CD4-positive, CD25-positive, alpha-beta regulatory T cell (primary cell): Measurements from ENCODE around the gene TP63. TPM values are rescaled to one million over a fixed set of nuclear protein-coding genes. Genes with fewer than 3 reads are reported as not detected.

ENCODE experiments used
- ATAC-seq, 2 donors: fragments of 150-1000 bp; cut with Tn5 transposase; one replicate each; pipeline ENCODE4 v1.10.0; 2021; ENCODE audit warnings: low read depth in 2 of 2, moderate number of reproducible peaks in 2 of 2, moderate library complexity in 1 of 2
- DNase-seq, 3 donors: peaks; one replicate each; pipeline versions ENCODE4 v3.0.0 to v3.0.0-alpha.2; 2012 to 2022; ENCODE audit warnings: mixed read lengths in 1 of 3
- H3K27ac ChIP-seq: one replicate; pipeline ENCODE4 v1.7.0; 2013; ENCODE audit warnings: mild to moderate bottlenecking, low read length; ENCODE audit not compliant: insufficient read depth, poor library complexity, severe bottlenecking
- H3K27me3 ChIP-seq: one replicate; pipeline ENCODE4 v1.7.0; 2013; ENCODE audit warnings: low read length; ENCODE audit not compliant: control insufficient read depth, insufficient read depth
- H3K36me3 ChIP-seq: one replicate; pipeline ENCODE4 v1.7.0; 2013; ENCODE audit warnings: mild to moderate bottlenecking, low read length, moderate library complexity; ENCODE audit not compliant: control insufficient read depth, insufficient read depth
- H3K4me1 ChIP-seq: 2 replicates; pipeline ENCODE4 v1.7.0; 2013; ENCODE audit warnings: mild to moderate bottlenecking, low read length; ENCODE audit not compliant: insufficient read depth, control insufficient read depth, poor library complexity, severe bottlenecking
- H3K4me3 ChIP-seq: one replicate; pipeline ENCODE4 v1.7.0; 2013; ENCODE audit warnings: low read depth, mild to moderate bottlenecking, low read length, moderate library complexity
- H3K9me3 ChIP-seq, 2 experiments: 1 replicate in 1 of 2; 2 replicates in 1 of 2; pipeline ENCODE4 v1.7.0; 2013; ENCODE audit warnings: low read length in 2 of 2, mild to moderate bottlenecking in 1 of 2, moderate library complexity in 1 of 2; ENCODE audit not compliant: control insufficient read depth in 2 of 2
- H3K27ac Mint-ChIP-seq, 3 donors: one replicate each; pipeline ENCODE4 v1.8.0; 2020 to 2022; ENCODE audit warnings: mild to moderate bottlenecking in 3 of 3, mixed read lengths in 3 of 3, moderate library complexity in 2 of 3
- H3K27me3 Mint-ChIP-seq: one replicate; pipeline ENCODE4 v1.8.0; 2022; ENCODE audit warnings: mild to moderate bottlenecking, mixed read lengths
- H3K36me3 Mint-ChIP-seq: one replicate; pipeline ENCODE4 v1.8.0; 2020; ENCODE audit warnings: mixed read lengths
- H3K4me1 Mint-ChIP-seq, 4 donors: one replicate each; pipeline ENCODE4 v1.8.0; 2020 to 2022; ENCODE audit warnings: mixed read lengths in 4 of 4, mild to moderate bottlenecking in 1 of 4
- H3K4me3 Mint-ChIP-seq, 4 donors: one replicate each; pipeline ENCODE4 v1.8.0; 2020 to 2022; ENCODE audit warnings: mild to moderate bottlenecking in 4 of 4, mixed read lengths in 4 of 4, moderate library complexity in 3 of 4
- H3K9me3 Mint-ChIP-seq, 7 donors: one replicate each; pipeline ENCODE4 v1.8.0; 2020 to 2022; ENCODE audit warnings: mixed read lengths in 7 of 7, mild to moderate bottlenecking in 3 of 7, moderate library complexity in 2 of 7
- polyA plus RNA-seq, 4 donors: library from polyadenylated mRNA; unstranded; fragments of 300-500 nt; fragmentation: Illumina TruSeq; gene quantifications; one replicate each; pipeline ENCODE4 v1.2.3, GENCODE V29; 2021
- total RNA-seq: library from RNA; stranded (reverse); gene quantifications from one replicate; pipeline ENCODE4 v1.2.3, GENCODE V29; 2022

TP63 gene
- total and polyA plus RNA-seq, 5 donors from 2014 or later = 0.10 to 0.89 (median 0.20) TPM; not detected in 1

DNA sequence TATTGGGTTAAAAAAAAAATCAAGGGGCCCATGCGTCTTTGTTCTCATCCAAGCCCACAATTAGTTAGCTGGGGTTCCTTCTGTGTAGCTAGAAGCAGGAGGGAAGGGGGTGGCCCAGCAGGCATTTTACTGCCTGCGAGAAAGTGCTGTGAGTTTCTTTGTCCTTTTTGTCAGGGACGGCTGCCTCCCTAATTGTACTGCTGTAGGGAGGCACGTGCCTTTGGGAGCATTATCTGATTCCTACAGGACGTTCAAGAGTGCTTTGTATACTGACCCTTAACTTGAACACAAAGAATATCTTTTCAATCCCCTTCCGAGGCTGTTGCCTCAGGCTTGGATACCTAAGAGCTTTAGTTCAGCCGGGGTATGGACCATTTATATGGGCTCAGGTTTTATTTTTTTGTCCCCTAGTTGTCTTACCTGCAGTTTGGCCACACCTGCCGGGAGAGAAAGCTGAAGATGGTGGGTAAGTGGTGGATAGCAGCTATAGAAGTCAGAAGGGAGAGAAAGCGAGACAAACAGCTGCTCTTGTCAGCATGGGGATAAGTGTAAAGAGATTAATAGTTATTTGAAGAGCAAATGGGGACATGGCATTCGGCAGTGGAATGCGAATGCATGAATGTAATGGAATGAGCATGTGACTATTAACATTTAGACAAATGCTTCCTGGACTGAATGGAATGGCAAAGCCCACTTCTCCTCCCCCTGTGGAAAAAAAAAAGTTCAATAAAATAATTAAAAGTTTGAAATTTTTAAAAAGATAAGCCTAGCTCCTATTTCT lies 175.2 kb downstream of the TP63 start:
- H3K4me1 Mint-ChIP-seq = no peaks in the 10 kb centered on the region
- H3K4me3 Mint-ChIP-seq = no peak overlapping the region
- H3K36me3 Mint-ChIP-seq = no peaks in the 10 kb centered on the region

DNA sequence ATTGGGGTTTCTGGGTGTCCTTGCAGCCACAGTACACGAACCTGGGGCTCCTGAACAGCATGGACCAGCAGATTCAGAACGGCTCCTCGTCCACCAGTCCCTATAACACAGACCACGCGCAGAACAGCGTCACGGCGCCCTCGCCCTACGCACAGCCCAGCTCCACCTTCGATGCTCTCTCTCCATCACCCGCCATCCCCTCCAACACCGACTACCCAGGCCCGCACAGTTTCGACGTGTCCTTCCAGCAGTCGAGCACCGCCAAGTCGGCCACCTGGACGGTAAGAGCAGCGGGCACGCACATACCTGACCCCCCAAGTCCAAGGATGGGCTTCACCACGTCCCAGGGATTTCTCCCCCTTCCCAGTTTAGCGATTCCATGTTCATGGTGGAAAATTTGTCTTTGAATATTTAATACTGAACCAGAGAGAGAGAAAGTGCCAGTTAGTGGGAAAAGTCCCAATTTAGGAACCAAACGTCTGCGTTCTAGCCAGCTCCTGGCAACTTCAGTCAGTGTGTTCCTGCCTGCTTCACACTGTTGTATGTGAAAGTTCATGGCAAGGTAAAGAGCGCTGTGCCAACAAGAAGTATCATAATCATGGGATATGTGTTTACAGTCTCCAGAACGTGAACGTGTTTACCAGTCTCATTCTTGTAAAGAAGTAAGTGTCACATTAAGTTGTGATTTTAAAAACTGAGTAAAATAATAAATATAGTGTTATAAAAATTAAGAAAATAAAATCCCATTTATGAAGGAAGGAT lies 177.2 kb downstream of the TP63 start:
- Histone ChIP-seq H3K4me3 (no peak overlapping the region), H3K36me3 (no peaks in the 10 kb centered on the region), H3K4me1 (no peaks in the 10 kb centered on the region), H3K9me3 (no peaks in the 10 kb centered on the region), H3K27me3 (peaks cover 2% of the 10 kb centered on the region), H3K27ac (no peak overlapping the region)
- no peaks in the 10 kb centered on the region for H3K4me1 Mint-ChIP-seq
- H3K27me3 Mint-ChIP-seq = peaks cover 11% of the 10 kb centered on the region
- no peaks in the 10 kb centered on the region for H3K9me3 Mint-ChIP-seq
- no peak for ATAC-seq
- DNase-seq = no peak
- no peak overlapping the region for H3K27ac Mint-ChIP-seq
- H3K36me3 Mint-ChIP-seq = no peaks in the 10 kb centered on the region
- H3K4me3 Mint-ChIP-seq = no peak overlapping the region

More for the DNA sequence above, 175.2 kb downstream of the TP63 start:
- Mint-ChIP-seq H3K27ac (no peak overlapping the region), H3K27me3 (peaks cover 16% of the 10 kb centered on the region), H3K9me3 (no peaks in the 10 kb centered on the region)
- Histone ChIP-seq H3K4me1 (no peaks in the 10 kb centered on the region), H3K27me3 (no peaks in the 10 kb centered on the region), H3K4me3 (no peak overlapping the region), H3K36me3 (no peaks in the 10 kb centered on the region), H3K9me3 (no peaks in the 10 kb centered on the region), H3K27ac (no peak overlapping the region)
- ATAC-seq (no peak), DNase-seq (no peak)

DNA sequence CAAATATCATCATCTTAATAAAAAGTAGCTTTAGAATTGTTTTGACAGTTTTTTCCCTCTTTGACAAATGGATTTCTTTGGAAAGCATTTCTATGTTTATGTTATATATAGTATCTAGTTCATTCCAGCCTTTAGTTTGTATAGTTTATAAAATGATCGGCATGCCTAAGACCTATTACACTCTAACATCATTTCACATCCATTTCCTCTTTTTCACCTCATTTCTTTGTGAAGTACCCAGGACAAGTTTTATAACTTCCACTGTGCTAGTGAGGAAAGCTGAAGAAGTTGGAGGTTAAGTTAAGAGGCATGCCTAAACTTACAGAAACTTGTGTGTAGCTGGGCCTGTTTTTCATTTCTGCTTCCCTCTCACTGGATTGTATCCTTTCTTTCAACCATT lies 178.4 kb downstream of the TP63 start:
- H3K27me3 Mint-ChIP-seq = peaks cover 18% of the 10 kb centered on the region
- no peaks in the 10 kb centered on the region for H3K4me1 Mint-ChIP-seq
- H3K4me3 Mint-ChIP-seq = no peak overlapping the region
- Histone ChIP-seq H3K4me1 (no peaks in the 10 kb centered on the region), H3K4me3 (no peak overlapping the region), H3K27me3 (peaks cover 2% of the 10 kb centered on the region), H3K27ac (no peak overlapping the region), H3K9me3 (no peaks in the 10 kb centered on the region), H3K36me3 (no peaks in the 10 kb centered on the region)
- DNase-seq (no peak), ATAC-seq (no peak)
- H3K9me3 Mint-ChIP-seq = no peaks in the 10 kb centered on the region
- no peaks in the 10 kb centered on the region for H3K36me3 Mint-ChIP-seq
- H3K27ac Mint-ChIP-seq = no peak overlapping the region

DNA sequence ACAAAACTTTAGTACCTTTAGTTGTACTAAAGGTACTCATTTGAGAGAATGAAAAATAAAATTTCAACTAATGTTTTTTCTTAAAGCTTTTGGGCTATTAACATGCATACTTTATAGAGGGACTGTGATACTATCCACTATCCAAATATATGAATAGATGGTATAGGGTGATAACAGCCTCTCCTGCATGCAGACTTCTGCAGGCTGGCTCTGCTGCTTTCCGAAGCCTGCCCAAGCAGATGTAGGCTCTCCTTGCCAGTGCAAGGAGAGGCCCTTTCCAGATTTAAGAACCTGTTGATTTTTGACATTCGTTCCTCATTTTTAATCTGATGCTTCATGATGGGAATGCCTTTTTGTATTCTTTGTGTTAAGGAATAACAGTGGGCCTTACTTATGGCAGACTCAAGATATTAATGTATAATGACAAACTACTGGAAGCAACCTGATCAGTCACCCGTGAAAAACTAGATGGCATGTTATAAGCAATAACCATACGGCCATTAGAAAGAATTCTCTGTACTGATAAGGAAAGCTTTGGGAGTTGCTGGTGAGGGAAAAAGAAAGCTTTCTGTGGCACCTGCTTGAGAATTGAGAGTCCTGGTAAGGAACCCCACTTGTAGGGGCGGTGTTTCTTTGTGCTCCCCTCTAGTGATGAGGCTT lies 181.7 kb downstream of the TP63 start:
- Histone ChIP-seq H3K4me1 (no peaks in the 10 kb centered on the region), H3K4me3 (no peak overlapping the region), H3K27me3 (peaks cover 2% of the 10 kb centered on the region), H3K36me3 (no peaks in the 10 kb centered on the region), H3K9me3 (no peaks in the 10 kb centered on the region), H3K27ac (no peak overlapping the region)
- no peak overlapping the region for H3K4me3 Mint-ChIP-seq
- H3K4me1 Mint-ChIP-seq = no peaks in the 10 kb centered on the region
- H3K27me3 Mint-ChIP-seq = peaks cover 20% of the 10 kb centered on the region
- H3K27ac Mint-ChIP-seq = no peak overlapping the region
- no peak for ATAC-seq
- no peaks in the 10 kb centered on the region for H3K36me3 Mint-ChIP-seq
- H3K9me3 Mint-ChIP-seq = no peaks in the 10 kb centered on the region
- DNase-seq = no peak

DNA sequence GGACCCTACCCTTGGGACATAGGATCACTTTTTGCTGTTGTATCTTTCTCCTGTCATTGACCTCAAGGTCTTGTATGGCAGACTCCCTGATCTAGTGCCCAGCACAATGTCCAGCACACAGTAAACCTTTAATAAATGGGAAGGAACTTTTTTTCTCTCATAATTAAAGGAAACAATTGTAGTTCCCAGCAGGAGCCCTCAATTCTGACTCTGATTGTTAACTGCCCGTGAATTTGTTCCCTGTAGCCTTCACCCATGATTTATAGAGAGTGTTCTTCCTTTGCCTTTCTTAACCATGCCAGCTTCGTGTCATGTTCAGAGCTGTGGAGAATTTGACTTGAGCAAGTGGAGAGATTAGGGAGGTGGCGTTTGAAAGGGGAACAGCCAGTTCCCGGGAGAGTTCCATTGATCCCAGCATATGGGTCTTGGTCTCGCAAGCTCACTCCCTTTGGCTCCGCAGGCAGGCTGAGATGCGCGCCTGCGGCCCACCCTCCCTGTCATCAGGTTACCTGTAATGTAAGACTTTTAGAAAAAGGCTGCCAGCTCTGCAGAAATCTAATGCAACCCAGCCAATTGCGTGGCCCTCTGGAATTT lies 182.6 kb downstream of the TP63 start:
- no peaks in the 10 kb centered on the region for H3K36me3 ChIP-seq
- H3K36me3 Mint-ChIP-seq = no peaks in the 10 kb centered on the region
- H3K4me3 Mint-ChIP-seq = no peak overlapping the region
- no peak overlapping the region for H3K4me3 ChIP-seq
- no peak for ATAC-seq
- DNase-seq = no peak
- no peaks in the 10 kb centered on the region for H3K4me1 ChIP-seq
- H3K27me3 Mint-ChIP-seq = peaks cover 23% of the 10 kb centered on the region
- peaks cover 2% of the 10 kb centered on the region for H3K27me3 ChIP-seq
- H3K4me1 Mint-ChIP-seq = no peaks in the 10 kb centered on the region
- H3K9me3 Mint-ChIP-seq = no peaks in the 10 kb centered on the region
- no peak overlapping the region for H3K27ac Mint-ChIP-seq
- H3K27ac ChIP-seq = no peak overlapping the region
- H3K9me3 ChIP-seq = no peaks in the 10 kb centered on the region

DNA sequence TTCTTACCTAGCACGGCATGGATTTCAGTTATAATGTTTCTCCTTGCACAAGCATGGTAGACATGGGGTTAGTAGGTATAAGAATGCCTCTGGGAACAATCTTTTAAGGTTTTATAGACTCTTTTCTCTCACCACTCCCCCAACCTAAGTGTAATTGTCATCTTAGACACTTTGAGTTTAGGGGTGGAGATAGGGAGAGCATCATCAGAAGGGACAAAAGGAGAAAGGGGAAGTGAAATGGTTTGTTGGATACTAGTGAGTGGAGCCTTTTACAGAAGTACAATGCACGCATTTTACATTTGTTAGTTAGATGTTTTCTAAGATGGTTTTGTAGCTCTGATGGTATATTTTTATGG lies 189.2 kb downstream of the TP63 start:
- Mint-ChIP-seq H3K4me1 (no peaks in the 10 kb centered on the region), H3K4me3 (no peak overlapping the region), H3K27me3 (peaks cover 16% of the 10 kb centered on the region), H3K27ac (no peak overlapping the region), H3K9me3 (peaks cover 0 to 3% (median 0%) of the 10 kb centered on the region in 7 donors), H3K36me3 (no peaks in the 10 kb centered on the region)
- no peak for DNase-seq
- H3K27me3 ChIP-seq = peaks cover 1% of the 10 kb centered on the region
- no peak overlapping the region for H3K27ac ChIP-seq
- H3K4me1 ChIP-seq = no peaks in the 10 kb centered on the region
- H3K36me3 ChIP-seq = no peaks in the 10 kb centered on the region
- H3K4me3 ChIP-seq = no peak overlapping the region
- no peaks in the 10 kb centered on the region for H3K9me3 ChIP-seq
- ATAC-seq = no peak

DNA sequence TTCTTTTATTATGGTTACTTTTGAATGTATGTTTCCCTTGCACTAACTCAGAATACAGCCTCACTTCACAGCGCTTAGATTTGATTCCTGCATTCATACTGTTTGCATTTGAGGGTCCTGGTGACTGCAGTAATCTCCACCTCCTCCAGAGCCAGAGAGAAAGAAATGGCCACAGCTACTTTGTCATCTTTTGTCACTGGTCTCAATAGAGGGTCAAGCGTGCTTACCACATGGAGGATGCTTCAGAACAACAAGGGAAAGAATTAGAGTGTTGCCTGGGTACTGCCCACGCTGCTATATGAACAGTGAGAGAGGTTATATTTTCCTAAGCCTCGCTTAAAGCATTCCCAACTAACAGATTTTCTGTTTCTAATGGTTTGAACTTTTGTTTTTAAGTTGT lies 190.1 kb downstream of the TP63 start:
- Histone ChIP-seq H3K4me3 (no peak overlapping the region), H3K36me3 (no peaks in the 10 kb centered on the region), H3K9me3 (no peaks in the 10 kb centered on the region), H3K27me3 (peaks cover 1% of the 10 kb centered on the region), H3K27ac (no peak overlapping the region), H3K4me1 (no peaks in the 10 kb centered on the region)
- no peaks in the 10 kb centered on the region for H3K36me3 Mint-ChIP-seq
- H3K27ac Mint-ChIP-seq = no peak overlapping the region
- peaks cover 16% of the 10 kb centered on the region for H3K27me3 Mint-ChIP-seq
- no peak for ATAC-seq
- no peaks in the 10 kb centered on the region for H3K4me1 Mint-ChIP-seq
- H3K4me3 Mint-ChIP-seq = no peak overlapping the region
- DNase-seq = no peak
- H3K9me3 Mint-ChIP-seq = peaks cover 0 to 3% (median 0%) of the 10 kb centered on the region in 7 donors
